Kidney capillary endothelial cell (primary cell): ENCODE data around the gene PRUNE2.

ENCODE experiments used
- DNase-seq: peaks from one replicate; pipeline ENCODE4 v3.0.0-alpha.2; 2018; ENCODE audit warnings: low spot score

The PRUNE2 gene

DNA sequence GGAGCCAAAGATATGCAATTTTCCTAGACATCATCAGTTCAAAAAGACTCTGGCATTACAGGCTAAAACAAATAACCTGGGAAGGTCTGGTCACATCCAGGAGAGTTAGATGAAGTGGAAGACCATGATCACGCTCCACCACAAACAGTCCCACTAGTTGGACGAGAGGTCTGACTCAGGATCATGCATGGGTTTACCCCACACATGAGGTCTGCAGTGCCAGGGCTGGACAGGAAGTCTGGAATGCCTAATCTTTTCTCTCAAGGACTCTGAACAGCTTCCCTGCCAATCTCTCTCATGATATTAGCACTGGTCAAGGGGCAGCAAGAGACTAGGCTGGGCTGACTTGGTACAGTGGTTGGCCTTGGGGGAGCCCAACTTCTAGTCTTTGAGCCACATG is 7.1 kb downstream of the PRUNE2 start:
- no peak for DNase-seq

DNA sequence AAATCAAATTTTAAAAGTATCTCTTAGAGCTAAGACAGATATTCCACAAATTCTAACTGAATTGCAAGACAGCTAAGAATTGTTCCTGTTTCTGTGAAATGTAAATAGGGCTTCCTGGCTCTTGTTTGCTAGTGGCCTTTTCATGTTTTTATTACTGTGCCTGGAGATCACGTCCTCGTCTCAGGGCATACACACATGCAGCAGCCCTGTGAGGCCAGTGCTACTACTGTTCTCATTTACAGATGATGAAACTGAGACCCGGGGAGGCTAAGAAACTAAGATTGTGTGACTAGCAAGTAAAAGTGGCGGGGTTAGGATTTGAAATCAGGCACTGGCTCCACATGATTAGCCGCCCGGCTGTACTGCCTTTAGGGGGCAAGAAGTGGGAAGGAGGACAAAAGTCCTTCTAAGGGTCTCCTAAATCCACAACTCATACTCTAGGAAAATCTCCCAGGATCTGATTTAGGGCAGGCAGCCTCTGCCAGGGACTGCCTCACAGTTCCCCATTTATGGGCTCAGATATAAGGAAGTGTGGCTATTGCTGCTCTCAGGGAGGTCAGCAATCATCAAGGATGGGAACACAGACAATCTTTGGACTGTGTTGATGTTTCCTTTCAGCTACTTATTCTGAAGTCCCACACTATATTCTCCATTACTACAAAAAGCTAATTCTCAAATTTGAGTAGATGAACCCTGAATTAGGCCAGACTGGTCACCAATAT is 7.9 kb downstream of the PRUNE2 start:
- no peak for DNase-seq

DNA sequence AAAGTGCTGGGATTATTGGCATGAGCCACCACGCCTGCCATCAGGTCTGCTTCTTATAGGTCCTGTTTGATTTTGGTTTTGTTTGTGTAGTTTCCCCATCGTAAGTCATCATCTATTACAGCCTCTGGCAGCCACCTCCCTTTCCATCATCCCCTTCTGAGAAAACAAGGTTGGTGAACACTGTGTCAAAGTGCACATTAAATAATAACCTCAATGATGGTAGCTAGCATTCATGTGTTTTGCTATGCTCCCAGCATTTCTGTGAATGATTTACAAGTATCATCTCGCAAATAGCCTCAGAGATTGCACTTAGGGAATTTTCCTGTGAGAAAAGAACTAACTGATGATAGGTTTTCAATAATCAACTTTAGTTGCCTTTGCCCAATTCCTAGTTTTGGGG is 9.9 kb downstream of the PRUNE2 start:
- DNase-seq = no peak

DNA sequence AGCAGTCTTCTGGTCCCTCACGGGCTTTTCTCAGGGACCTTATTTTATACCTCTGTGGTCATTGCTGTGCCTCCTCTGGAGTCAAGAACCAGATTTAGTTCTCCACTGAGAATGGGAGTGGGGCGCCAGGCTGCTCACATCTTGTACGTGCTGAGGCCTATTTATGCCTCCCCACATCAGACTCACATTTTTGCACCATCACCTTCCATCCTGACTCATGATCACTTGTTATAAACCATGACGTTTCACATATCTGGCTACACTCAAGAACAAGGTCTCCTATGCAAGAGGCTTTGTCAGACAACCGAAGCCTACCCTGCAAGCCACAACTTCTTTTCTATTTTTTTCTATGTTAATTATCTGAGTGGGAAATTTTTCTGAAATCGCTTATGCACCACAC is 10.7 kb downstream of the PRUNE2 start:
- DNase-seq = no peak

DNA sequence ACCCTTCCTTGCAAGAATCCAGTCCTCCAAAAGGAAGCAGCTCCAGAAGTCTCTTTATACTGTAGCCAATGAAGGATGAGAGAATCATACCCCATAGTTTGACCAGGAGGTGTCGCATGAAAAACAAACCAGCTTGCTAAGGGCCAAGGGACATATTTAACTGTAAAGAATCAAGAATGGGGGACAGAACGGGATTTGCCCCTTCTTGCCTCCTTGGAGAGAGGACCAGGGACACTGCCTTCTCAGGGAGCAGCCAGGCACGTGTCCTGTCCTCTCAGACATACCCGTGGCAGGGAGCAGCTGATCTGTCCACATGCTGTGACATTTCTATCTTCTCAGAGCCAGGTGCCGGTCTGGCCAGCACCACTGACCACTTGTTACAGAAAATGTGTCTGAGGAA is 11.7 kb downstream of the PRUNE2 start:
- no peak for DNase-seq

DNA sequence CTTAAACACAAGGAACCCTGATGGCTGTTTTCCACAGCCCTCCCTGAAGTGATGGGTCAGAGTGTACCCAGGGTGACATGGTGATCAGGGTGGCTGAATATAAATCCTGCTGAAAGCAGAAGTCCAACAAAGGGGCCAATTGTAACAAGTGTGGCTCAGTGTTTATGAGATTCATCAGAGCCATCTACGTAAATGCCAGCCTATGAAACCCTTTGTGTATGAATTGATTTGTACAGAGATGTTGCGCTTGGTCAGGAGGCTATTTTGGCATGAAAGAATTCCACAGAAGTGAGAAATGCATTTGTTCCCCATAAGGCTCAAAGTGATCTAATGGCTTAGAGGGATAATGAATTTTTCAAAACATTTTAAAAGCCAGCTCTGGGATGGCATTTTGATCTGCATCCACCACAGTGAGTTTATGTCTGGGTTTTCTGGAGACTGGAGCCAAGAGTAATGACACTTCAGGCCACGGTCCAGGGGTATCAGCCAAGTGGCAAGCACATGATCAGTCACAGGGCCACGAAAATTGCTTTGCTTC is 12.4 kb downstream of the PRUNE2 start:
- no peak for DNase-seq

DNA sequence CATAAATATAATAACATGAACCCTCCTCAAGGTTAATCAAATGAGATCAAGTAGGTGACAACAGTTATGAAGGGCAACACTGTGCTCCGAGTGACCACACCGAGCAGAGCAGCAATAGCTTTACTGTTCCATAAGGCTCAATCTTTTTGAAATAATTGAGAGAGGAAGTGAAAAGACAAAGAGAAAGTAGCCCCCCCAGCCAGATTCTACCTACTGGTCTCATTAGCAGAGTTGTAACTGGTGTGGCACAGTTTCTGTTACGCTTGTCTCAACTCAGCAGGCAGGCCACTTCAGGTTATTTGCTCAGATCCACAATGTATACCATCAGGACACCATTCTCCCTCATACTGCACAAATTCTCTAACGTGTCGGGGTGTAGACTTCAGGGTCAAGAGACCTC is 14.0 kb downstream of the PRUNE2 start:
- DNase-seq = no peak

DNA sequence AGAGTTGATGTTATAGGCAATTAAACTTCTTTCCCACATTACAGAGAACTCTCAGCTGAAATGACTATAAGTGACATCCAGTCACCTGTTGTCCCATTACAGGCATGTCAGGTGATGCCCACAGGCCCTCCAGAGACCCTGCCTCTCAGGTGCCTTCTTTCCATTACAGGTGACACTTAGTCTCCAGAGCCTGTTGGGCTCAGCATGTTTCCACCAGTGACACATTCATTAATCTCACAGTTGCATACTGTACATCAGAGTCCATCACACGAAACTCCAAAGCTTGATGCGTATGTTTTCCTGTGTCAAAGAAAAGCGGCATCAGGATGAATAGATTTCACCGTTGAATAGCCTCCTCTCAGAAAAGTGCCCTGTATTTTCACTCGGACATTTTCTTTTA is 14.6 kb downstream of the PRUNE2 start:
- DNase-seq = no peak

DNA sequence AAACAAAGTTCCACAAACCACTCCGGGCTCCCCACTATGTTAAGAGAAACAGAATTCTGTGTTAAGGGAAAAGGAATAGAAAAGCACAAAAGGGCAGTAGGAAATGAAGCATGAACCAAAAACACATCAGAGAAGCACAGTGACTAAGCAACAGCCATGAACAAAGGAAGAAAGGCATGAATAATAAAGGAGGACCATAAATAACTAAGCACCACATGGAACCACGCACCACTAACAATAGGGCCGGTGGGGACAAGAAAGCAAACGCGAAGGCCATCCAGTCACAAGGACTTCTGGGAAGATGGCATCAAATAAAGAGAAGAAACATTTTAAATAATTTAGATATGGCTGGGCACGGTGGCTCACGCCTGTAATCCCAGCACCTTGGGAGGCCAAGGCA is 18.0 kb downstream of the PRUNE2 start:
- DNase-seq = no peak

DNA sequence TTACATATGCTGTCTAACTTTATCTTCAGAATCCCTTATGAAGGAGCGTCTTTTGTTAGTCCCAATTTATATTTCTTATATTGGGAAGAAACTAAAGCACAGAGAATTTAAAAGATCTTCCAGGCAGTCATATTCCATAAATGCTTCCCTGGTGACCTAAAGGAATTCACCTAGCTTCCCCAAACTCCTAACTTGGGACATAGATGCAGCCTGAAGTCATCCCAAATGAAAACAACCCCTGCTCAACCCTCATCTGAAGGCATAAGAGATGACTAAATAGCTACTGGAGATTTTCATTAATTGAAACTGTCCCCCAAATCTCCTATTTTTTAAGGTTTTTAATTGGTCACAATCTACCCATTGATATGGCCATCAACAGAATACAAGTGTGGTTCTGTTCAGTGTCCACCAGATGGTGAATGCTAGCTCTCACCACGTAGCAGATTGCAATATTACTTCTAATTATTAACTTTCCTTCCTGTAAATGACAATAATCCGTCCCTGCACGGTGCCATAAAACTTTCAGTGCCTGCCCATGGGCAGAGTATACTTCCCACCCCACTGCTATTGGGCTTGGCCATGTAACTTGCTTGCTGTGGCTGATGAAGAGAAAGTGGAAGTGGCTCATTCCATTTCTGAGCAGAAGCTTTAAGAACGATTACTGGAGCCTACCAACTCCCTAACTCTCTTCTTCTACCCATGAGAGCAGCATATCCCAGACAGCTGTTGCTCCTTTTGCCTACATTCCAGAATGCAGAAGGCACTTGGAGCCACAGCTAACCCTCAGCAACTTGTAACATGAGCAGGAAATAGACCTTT is 18.7 kb downstream of the PRUNE2 start:
- no peak for DNase-seq

DNA sequence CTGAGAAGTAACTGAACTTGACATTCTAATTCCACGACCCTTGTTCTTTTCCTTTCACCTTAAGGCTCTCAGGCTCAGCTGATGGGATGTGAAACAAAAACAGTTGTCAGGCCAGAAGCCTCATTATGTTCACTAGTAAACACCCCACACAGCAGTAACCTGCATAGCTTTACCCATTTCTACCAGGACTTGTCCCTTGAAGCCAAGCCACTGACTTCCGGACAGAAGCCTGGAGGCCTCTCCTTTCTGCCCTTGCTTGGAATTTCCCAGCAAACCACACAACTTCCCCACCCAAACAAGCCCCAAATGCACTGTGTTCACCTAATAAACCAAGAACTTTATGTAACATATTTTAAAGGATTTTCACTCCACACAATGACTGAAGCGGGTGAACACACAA is 19.6 kb downstream of the PRUNE2 start:
- DNase-seq = no peak

DNA sequence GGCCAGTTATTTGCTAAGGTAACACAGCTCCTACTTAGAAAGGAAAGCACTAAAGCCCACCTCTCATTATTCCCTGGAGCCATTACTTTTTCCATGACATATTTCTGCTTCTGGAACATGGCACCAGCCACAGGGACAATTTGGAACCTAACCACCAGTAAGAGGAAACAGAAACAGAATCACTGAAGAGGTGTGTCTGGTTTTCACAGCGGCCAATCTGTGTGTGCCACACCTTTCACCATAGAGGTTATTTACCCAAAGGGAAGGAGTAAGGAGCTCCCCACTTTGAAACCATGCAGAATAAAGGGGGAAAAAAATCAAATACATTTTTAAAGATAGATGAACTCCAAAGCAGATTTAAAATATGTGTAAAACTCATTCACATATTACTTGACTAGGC is 21.1 kb downstream of the PRUNE2 start:
- no peak for DNase-seq

DNA sequence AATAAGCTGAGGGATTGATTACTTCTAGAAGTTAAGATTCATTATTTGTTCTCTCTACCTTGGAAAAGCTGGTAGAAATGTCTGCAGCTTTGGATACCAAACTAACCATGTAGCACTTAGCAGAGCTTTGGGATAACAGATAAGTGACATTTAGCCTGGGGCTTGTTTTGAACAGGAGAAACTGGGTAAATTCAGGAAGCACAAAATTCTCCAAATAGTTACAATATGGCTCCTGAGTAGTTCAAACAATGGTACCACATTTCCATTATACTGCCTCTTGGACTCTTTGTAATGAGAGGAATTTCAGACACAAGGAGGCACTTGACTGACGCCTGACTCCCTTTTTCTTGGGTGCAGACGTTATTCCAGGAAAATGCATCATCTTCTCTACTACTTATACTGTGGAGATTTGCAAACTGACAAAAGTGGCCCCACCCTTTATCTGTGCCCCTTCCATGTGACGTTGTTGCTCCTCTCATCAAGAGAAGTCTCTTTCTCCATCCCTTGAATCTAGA is 22.5 kb downstream of the PRUNE2 start:
- DNase-seq = no peak

DNA sequence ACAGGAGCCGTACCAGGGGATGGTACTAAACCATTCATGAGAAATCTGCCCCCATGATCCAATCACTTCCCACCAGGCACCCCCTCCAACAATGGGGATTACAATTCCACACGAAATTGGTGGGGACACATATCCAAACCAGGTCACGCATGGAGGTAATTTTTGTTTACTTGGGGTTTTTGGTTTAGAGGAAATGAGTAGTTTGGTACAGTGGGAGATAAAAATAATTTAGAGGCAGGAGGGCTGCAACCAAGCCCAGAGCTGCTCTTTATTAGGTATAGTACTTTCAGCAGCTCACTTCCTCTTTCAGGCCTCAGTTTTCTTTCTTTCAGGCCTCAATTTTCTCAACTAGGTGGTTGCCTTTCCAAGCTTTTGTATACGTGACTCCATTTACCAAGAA is 23.2 kb downstream of the PRUNE2 start:
- DNase-seq = no peak

DNA sequence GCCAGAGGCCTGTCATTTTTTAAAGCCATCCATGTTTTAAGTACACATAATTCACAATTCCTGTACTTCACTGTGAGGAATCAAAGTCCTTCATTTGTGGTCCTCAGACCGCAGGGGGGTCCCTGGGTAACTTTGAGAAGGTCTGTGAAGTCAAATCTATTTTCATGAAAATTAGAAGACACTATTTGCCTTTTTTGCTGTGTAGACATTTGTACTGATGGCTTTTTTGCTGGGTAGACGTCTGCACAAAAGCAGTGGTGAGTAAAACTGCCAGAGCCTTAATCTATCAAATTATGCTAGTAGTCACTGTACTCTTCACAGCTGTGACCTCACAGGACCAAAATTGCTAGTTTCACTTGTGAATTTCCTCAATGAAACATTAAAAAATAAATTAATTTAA is 25.7 kb downstream of the PRUNE2 start:
- no peak for DNase-seq

DNA sequence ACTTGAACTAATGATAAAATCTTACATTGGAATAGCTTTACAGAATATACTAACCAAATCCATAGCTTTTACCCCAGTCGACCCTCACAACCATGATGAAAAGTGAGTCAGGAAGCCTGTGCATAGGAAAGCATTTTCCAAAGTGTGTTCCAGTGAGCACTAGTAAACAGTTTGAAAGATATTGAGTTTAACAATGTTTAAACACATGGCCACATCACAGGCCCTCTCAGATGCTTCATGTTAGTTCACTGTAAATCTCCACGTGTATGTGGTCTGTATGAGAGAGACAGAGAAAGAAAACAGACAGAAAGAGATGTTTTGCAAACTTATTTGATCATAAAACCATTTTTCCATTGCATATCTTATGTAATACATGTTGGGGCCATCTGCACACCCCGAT is 27.0 kb downstream of the PRUNE2 start:
- no peak for DNase-seq

DNA sequence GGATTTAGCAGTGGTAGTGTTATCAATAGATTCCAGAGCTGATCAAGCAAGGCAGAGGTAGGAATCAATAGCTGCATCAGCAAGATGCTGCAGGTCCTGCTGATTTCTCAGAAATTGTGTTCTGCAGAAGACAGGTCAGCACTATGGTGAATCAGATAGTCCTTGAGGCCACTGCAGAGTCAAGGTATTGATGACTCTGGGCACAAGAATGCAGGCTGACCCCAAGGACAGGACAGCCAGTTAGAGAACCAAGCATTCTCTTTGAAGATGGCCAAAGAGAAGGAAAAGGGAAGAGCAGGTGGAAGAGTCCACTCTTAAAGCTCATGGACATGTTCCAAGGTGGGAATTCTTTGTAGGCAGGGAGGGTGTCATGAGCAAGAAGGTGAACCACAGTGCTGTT is 28.0 kb downstream of the PRUNE2 start:
- no peak for DNase-seq

DNA sequence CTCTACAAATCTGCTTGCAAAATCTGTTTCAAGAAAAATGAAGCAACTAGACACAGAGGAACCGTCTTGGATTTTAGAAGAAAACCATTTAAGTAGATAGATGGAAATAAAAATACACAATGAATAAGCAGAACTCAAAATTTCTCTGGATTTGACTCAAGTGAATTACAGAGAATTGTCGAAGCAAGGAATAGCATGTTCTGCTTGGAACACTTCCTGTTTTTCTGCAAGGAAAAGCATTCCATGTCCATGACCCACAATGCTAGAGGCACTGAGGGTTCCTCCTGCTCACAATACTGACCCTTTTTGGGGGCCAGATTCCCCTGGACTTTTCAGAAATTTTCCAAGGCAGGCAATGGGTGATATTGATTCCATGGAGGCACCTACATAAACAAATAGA is 29.8 kb downstream of the PRUNE2 start:
- DNase-seq = no peak

DNA sequence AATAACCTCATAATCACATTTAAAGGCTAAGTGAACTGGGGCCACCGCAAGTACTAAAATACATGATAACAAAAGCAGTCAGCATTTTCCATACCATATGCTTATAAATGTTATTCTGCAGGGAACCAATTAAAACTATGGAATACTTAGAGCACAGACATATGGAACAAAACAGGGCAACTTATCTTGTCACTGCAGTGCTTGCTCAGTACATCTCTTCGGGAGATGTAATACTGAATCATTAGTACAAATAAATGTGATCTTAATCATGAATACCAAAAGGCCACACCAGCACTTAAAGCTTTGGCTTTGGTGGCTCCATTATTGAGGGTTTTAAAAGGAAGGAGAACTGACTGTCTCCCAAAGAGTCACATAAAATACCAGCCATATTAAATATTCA is 32.1 kb downstream of the PRUNE2 start:
- DNase-seq = no peak

DNA sequence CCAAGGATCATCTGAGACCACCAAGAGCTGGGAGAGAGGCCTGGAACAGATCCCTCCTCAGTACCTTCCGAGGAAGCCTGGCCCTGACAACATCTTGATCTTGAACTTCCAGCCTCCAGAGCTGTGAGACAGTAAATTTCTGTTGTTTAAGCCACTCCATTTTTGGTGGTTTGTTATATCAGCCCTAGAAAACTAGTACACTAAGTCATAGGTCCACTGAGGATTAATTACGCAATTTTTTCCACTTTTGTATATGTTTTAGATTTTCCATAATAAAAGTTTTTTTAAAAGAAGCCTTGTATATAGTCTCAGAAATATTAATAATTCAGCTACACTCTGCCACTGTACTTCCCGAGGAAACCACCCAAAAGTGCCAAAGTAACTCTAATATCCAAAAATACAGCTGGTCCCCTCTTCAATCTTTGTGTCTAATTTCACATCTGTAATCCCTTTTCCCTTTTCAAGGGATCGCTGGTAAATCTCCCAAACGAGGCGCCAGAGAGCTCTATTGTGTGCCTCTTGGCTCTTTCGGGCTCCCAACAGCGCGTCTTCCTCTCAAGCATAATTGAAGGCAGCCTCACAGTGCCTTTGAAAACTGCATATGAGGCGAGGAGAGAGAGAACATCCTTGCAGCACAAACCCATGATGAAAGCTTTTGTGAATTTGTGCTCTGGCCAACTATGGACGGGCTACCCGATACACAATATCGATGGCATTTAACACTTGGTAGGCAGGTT is 32.7 kb downstream of the PRUNE2 start:
- DNase-seq = no peak

DNA sequence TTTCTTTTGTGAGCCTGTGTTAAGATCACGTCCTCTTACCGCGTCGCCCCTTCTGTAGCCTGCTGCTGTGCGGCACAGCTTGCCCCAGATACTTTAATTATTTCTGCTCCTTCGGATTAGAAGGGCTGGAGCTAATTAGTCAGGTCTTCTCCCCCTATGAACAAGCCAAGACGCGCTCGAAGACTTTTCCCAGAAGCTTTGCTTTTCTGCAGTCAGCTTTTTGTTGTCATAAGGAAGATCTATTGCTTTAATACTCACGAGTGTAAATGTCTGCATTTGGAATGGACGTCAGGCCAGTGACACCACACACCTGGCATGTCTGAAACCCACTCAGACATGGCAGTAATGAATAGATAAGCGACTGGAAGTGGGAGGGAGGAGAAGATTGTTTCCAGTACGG is 37.0 kb downstream of the PRUNE2 start:
- DNase-seq = no peak

DNA sequence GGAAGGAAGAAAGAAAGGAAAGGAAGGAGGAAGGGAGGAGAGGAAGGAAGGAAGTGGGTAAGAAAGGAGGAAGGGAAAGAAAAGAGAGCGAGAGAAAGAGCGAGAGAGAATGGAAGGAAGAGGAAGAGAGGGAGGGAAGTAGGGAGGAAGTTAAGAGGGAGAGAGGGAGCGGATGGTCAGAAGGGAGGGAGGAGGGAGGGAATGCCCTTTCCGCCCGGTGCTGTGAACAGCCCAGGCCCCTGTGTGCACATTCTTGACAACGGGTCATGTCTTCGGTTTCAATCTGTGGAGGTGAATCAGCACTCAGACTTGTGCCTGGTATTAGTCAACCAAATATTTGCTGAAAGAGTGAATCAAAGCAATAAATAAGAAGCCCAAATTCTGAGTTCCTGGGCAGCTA is 39.2 kb downstream of the PRUNE2 start:
- no peak for DNase-seq

DNA sequence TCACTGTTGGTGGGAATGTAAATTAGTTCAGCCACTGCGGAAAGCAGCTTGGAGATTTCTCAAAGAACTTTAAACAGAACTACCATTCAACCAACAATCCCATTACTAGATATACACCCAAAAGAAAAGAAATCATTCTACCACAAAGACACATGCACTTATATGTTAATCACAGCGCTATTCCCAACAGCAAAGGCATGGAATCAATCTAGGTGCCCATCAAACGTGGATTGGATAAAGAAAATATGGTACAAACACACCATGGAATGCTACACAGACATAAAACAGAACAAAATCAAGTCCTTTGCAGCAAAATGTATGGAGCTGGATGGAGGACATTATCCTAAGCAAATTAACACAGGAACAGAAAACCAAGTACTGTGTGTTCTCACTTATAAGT is 42.1 kb downstream of the PRUNE2 start:
- no peak for DNase-seq
